CD14-positive monocyte (primary cell): ENCODE data around the gene MBP. TPM values are rescaled to one million over a fixed set of nuclear protein-coding genes. Genes with fewer than 3 reads are reported as not detected.
A peak's percentile ranks its signal among the peaks of the same experiment; 100 is the strongest.

Experiments
- DNase-seq, 3 donors: peaks; one replicate each; pipeline ENCODE4 v3.0.0-alpha.2; 2011 to 2022
- H2AFZ ChIP-seq: 2 replicates; pipeline ENCODE4 v1.6.0; 2012; ENCODE audit warnings: mild to moderate bottlenecking, low read depth, low read length, inconsistent platforms; ENCODE audit not compliant: insufficient read depth, poor library complexity, severe bottlenecking
- H3K27ac ChIP-seq, 2 donors: 1 replicate in 1 of 2; 2 replicates in 1 of 2; pipeline ENCODE4 v1.5.1; 2012 to 2013; ENCODE audit warnings: low read length in 2 of 2, control low read depth in 1 of 2, inconsistent platforms in 1 of 2, low read depth in 1 of 2, mild to moderate bottlenecking in 1 of 2
- H3K27me3 ChIP-seq, 2 donors: one replicate each; pipeline versions ENCODE4 v1.6.0 to v1.6.1; 2011 to 2013; ENCODE audit warnings: low read length in 2 of 2; ENCODE audit not compliant: control insufficient read depth in 2 of 2, insufficient read depth in 2 of 2
- H3K36me3 ChIP-seq, 2 donors: replicated peaks in 1 of 2; 1 replicate in 1 of 2; 2 replicates in 1 of 2; pipeline versions ENCODE4 v1.5.1 to v1.6.1; 2012 to 2013; ENCODE audit warnings: low read length in 2 of 2, control low read depth in 1 of 2, inconsistent platforms in 1 of 2, mild to moderate bottlenecking in 1 of 2; ENCODE audit not compliant: insufficient read depth in 2 of 2, control insufficient read depth in 1 of 2
- H3K4me1 ChIP-seq, 2 donors: 1 replicate in 1 of 2; 2 replicates in 1 of 2; pipeline versions ENCODE4 v1.5.1 to v1.6.1; 2012 to 2013; ENCODE audit warnings: low read length in 2 of 2, control low read depth in 1 of 2, inconsistent platforms in 1 of 2, mild to moderate bottlenecking in 1 of 2, moderate library complexity in 1 of 2; ENCODE audit not compliant: insufficient read depth in 2 of 2, control insufficient read depth in 1 of 2
- H3K4me2 ChIP-seq: replicated peaks from 2 replicates; pipeline ENCODE3; 2012; ENCODE audit warnings: low read length, moderate library complexity, mild to moderate bottlenecking; ENCODE audit not compliant: poor library complexity, severe bottlenecking; ENCODE audit errors: extremely low read depth
- H3K4me3 ChIP-seq, 3 experiments: fragments of 200-600 bp in 1 of 3; sonication (generic) in 1 of 3; replicated peaks in 1 of 3; 1 replicate in 2 of 3; 2 replicates in 1 of 3; pipeline ENCODE4 v1.5.1; 2011 to 2013; ENCODE audit warnings: low read length in 3 of 3, mild to moderate bottlenecking in 3 of 3, control low read depth in 2 of 3, low read depth in 2 of 3, inconsistent platforms in 1 of 3, moderate library complexity in 1 of 3
- H3K79me2 ChIP-seq: 2 replicates; pipeline ENCODE4 v1.6.0; 2012; ENCODE audit warnings: mild to moderate bottlenecking, control low read depth, inconsistent platforms, low read length, moderate library complexity; ENCODE audit not compliant: insufficient read depth
- H3K9ac ChIP-seq: 2 replicates; pipeline ENCODE4 v1.6.0; 2017; ENCODE audit warnings: low read length, mild to moderate bottlenecking; ENCODE audit not compliant: insufficient read depth, poor library complexity, severe bottlenecking
- H3K9me3 ChIP-seq, 2 donors: replicated peaks in 1 of 2; 1 replicate in 1 of 2; 2 replicates in 1 of 2; pipeline versions ENCODE4 v1.5.1 to v1.6.1; 2012 to 2013; ENCODE audit warnings: low read length in 2 of 2, control low read depth in 1 of 2; ENCODE audit not compliant: control insufficient read depth in 1 of 2, insufficient read depth in 1 of 2
- H4K20me1 ChIP-seq: 2 replicates; pipeline ENCODE4 v1.6.0; 2012; ENCODE audit warnings: mild to moderate bottlenecking, low read length, control low read depth, moderate library complexity; ENCODE audit not compliant: insufficient read depth
- H3K27ac Mint-ChIP-seq, 7 donors: one replicate each; pipeline ENCODE4 v1.8.0; 2020; ENCODE audit warnings: mild to moderate bottlenecking in 7 of 7, mixed read lengths in 7 of 7, moderate library complexity in 6 of 7, inconsistent platforms in 2 of 7
- H3K27me3 Mint-ChIP-seq, 3 donors: one replicate each; pipeline ENCODE4 v1.8.0; 2021 to 2022; ENCODE audit warnings: low read depth in 3 of 3, mild to moderate bottlenecking in 3 of 3, mixed read lengths in 3 of 3, moderate library complexity in 3 of 3, inconsistent platforms in 1 of 3
- H3K36me3 Mint-ChIP-seq, 2 donors: one replicate each; pipeline ENCODE4 v1.8.0; 2020; ENCODE audit warnings: mixed read lengths in 2 of 2, inconsistent platforms in 1 of 2, mild to moderate bottlenecking in 1 of 2
- H3K4me1 Mint-ChIP-seq: one replicate; pipeline ENCODE4 v1.8.0; 2020; ENCODE audit warnings: mild to moderate bottlenecking, mixed read lengths
- H3K4me3 Mint-ChIP-seq, 2 donors: one replicate each; pipeline ENCODE4 v1.8.0; 2020; ENCODE audit warnings: mild to moderate bottlenecking in 2 of 2, mixed read lengths in 2 of 2, moderate library complexity in 1 of 2
- H3K9me3 Mint-ChIP-seq, 7 donors: one replicate each; pipeline ENCODE4 v1.8.0; 2020 to 2022; ENCODE audit warnings: mixed read lengths in 7 of 7, mild to moderate bottlenecking in 6 of 7, moderate library complexity in 6 of 7, inconsistent platforms in 2 of 7
- CTCF ChIP-seq: fragments of 200-600 bp; IDR thresholded peaks from one replicate; pipeline ENCODE4 v1.8.0; 2022; ENCODE audit warnings: antibody characterized with exemption, mild to moderate bottlenecking
- whole genome bisulfite sequencing: methylation state at CpG from one replicate; pipeline ENCODE4 v1.1.5; 2013; ENCODE audit warnings: missing lambda C conversion rate; ENCODE audit not compliant: insufficient coverage; 5-methylcytosine and 5-hydroxymethylcytosine counted together
- intact Hi-C, 2 donors: fragments of 100-400 bp; cut with micrococcal nuclease; formaldehyde crosslinking; loops; one replicate each; pipeline versions ENCODE4 v1.15.0 to v1.15.1; 2023
- polyA plus RNA-seq, 3 donors: library from polyadenylated mRNA; depleted of rRNA in 1 of 3; unstranded in 2 of 3; stranded (reverse) in 1 of 3; fragments of 300-500 nt in 2 of 3; fragments of >200 nt in 1 of 3; fragmentation: Illumina TruSeq in 2 of 3; gene quantifications; 1 replicate in 2 of 3; 2 replicates in 1 of 3; pipeline ENCODE4 v1.2.3, GENCODE V29; 2012 to 2021

MBP gene
- polyA plus RNA-seq, 3 donors: 47.7 to 81.0 (median 50.4) TPM

GRCh38 chr18:77143196-77143595, 10.6 kb upstream of the MBP start:
- peaks cover 41 to 47% of the 10 kb centered on the region in 2 donors for H3K4me1 ChIP-seq
- no peaks in the 10 kb centered on the region for H4K20me1 ChIP-seq
- H3K27me3 Mint-ChIP-seq: peaks cover 0 to 5% (median 4%) of the 10 kb centered on the region in 3 donors
- no peak for TF ChIP-seq CTCF
- H3K4me3 Mint-ChIP-seq: no peak overlapping the region
- no peak overlapping the region for H3K4me2 ChIP-seq
- no peak overlapping the region for H3K9ac ChIP-seq
- no peak overlapping the region for H2AFZ ChIP-seq
- DNase-seq: no peak
- intact Hi-C loops: loop anchor here in 1 of 2 donors (5.0 kb wide), 1 partner anchor 69 kb away; no protein-coding TSS in a partner anchor
- H3K9me3 Mint-ChIP-seq: peaks cover 11 to 29% (median 27%) of the 10 kb centered on the region in 7 donors
- H3K79me2 ChIP-seq: no peaks in the 10 kb centered on the region
- peaks cover 7 to 12% of the 10 kb centered on the region in 2 donors for H3K36me3 Mint-ChIP-seq
- 100% methylated on average over 1 of the region's 2 CpGs for WGBS
- no peak overlapping the region for H3K4me3 ChIP-seq
- no peaks in the 10 kb centered on the region for H3K36me3 ChIP-seq
- H3K27ac Mint-ChIP-seq: no peak overlapping the region
- no peak overlapping the region for H3K27ac ChIP-seq
- H3K27me3 ChIP-seq: no peaks in the 10 kb centered on the region
- peaks cover 47% of the 10 kb centered on the region for H3K4me1 Mint-ChIP-seq
- H3K9me3 ChIP-seq: peaks cover 12 to 20% of the 10 kb centered on the region in 2 donors

- no peak overlapping the region for H3K4me2 ChIP-seq
- H3K27me3 ChIP-seq: no peaks in the 10 kb centered on the region
- WGBS: 100% methylated on average over 4 of the region's 8 CpGs
- no peaks in the 10 kb centered on the region for H3K36me3 ChIP-seq
- Mint-ChIP-seq H3K4me3 (no peak overlapping the region), H3K27ac (peak overlapping the region; percentile 67 to 93 (median 88)), H3K4me1 (peaks cover 31% of the 10 kb centered on the region), H3K36me3 (peaks cover 7 to 15% of the 10 kb centered on the region in 2 donors), H3K27me3 (peaks cover 0 to 5% (median 4%) of the 10 kb centered on the region in 3 donors), H3K9me3 (peaks cover 11 to 29% (median 27%) of the 10 kb centered on the region in 7 donors)
- TF ChIP-seq CTCF: peak; percentile 30
- no peaks in the 10 kb centered on the region for H4K20me1 ChIP-seq
- intact Hi-C loops: loop anchor here in 1 of 2 donors (5.0 kb wide), 1 partner anchor 71 kb away; no protein-coding TSS in a partner anchor
- no peak overlapping the region for H3K4me3 ChIP-seq
- H3K4me1 ChIP-seq: peaks cover 25 to 31% of the 10 kb centered on the region in 2 donors
- no peak for DNase-seq
- no peaks in the 10 kb centered on the region for H3K79me2 ChIP-seq
- peak overlapping the region; percentile 57 to 87 for H3K27ac ChIP-seq
- H3K9ac ChIP-seq: no peak overlapping the region
- H3K9me3 ChIP-seq: peaks cover 12 to 20% of the 10 kb centered on the region in 2 donors
- H2AFZ ChIP-seq: no peak overlapping the region
These were observed 9.0 kb upstream of the MBP start for GRCh38 chr18:77141401-77142118.
